GM19468 (cell line): ENCODE data around the gene CCR8.
"Not testable (repeated sequence)": the region's sequence is repeated elsewhere in the genome, so short reads cannot be mapped to it uniquely, and the experiment has no call there.

ENCODE experiments used
- ATAC-seq: cut with Tn5 transposase; IDR thresholded peaks from one replicate; pipeline ENCODE4 v1.9.1; 2021; ENCODE audit warnings: mild to moderate bottlenecking, moderate library complexity, moderate number of reproducible peaks; ENCODE audit not compliant: unreplicated experiment; ENCODE audit errors: extremely low read depth

CCR8 gene

GRCh38 chr3:39346785-39347585 is 17.5 kb downstream of the CCR8 start:
- ATAC-seq: no peak

- no peak for ATAC-seq
Observed at GRCh38 chr3:39347586-39347876, 18.0 kb downstream of the CCR8 start.

GRCh38 chr3:39349080-39349479 is 19.6 kb downstream of the CCR8 start:
- ATAC-seq: no peak

GRCh38 chr3:39350714-39351113 is 21.2 kb downstream of the CCR8 start:
- ATAC-seq: no peak

GRCh38 chr3:39351134-39351533 is 21.6 kb downstream of the CCR8 start:
- not testable (repeated sequence) for ATAC-seq

- not testable (repeated sequence) for ATAC-seq
Observed at GRCh38 chr3:39353168-39353927, 23.8 kb downstream of the CCR8 start.

- no peak for ATAC-seq
Observed at GRCh38 chr3:39358333-39358732, 28.8 kb downstream of the CCR8 start.

- no peak for ATAC-seq
Observed at GRCh38 chr3:39361252-39361927, 31.9 kb downstream of the CCR8 start.

- ATAC-seq: no peak
Observed at GRCh38 chr3:39362192-39362591, 32.7 kb downstream of the CCR8 start.

GRCh38 chr3:39362812-39363211 is 33.3 kb downstream of the CCR8 start:
- ATAC-seq: no peak

GRCh38 chr3:39370450-39370849 is 40.9 kb downstream of the CCR8 start:
- not testable (repeated sequence) for ATAC-seq

- no peak for ATAC-seq
Observed at GRCh38 chr3:39372833-39373232, 43.3 kb downstream of the CCR8 start.

GRCh38 chr3:39376959-39377634 is 47.6 kb downstream of the CCR8 start:
- no peak for ATAC-seq

- no peak for ATAC-seq
Observed at GRCh38 chr3:39378088-39378487, 48.6 kb downstream of the CCR8 start.

GRCh38 chr3:39378957-39379777 is 49.7 kb downstream of the CCR8 start:
- ATAC-seq: no peak

- no peak for ATAC-seq
Observed at GRCh38 chr3:39379778-39380155, 50.3 kb downstream of the CCR8 start.

- no peak for ATAC-seq
Observed at GRCh38 chr3:39381432-39381831, 51.9 kb downstream of the CCR8 start.
